NT2/D1 (cell line): ENCODE data around the gene LYG1.
"Not testable (repeated sequence)": the region's sequence is repeated elsewhere in the genome, so short reads cannot be mapped to it uniquely, and the experiment has no call there.

Source experiments
- DNase-seq: peaks from one replicate; pipeline ENCODE4 v3.0.0-alpha.2; 2011; ENCODE audit warnings: low read depth, low spot score
- H3K27me3 ChIP-seq: 2 replicates; pipeline ENCODE4 v1.6.0; 2011; ENCODE audit warnings: mild to moderate bottlenecking; ENCODE audit not compliant: insufficient read length, insufficient read depth
- H3K36me3 ChIP-seq: 2 replicates; pipeline ENCODE4 v1.6.1; 2011; ENCODE audit warnings: mild to moderate bottlenecking, low read length, mixed read lengths; ENCODE audit not compliant: insufficient read depth, insufficient read length
- H3K4me1 ChIP-seq: 2 replicates; pipeline ENCODE4 v1.5.1; 2011; ENCODE audit not compliant: insufficient read depth, insufficient read length
- H3K4me3 ChIP-seq: 2 replicates; pipeline ENCODE4 v1.5.1; 2011; ENCODE audit warnings: low read depth; ENCODE audit not compliant: insufficient read length
- H3K9ac ChIP-seq: 2 replicates; pipeline ENCODE4 v1.6.0; 2011; ENCODE audit warnings: low read depth; ENCODE audit not compliant: insufficient read length
- H3K9me3 ChIP-seq: 2 replicates; pipeline ENCODE4 v1.5.1; 2011; ENCODE audit warnings: mild to moderate bottlenecking, low read length; ENCODE audit not compliant: insufficient read depth
- SUZ12 ChIP-seq: IDR thresholded peaks from 2 replicates; pipeline ENCODE4 v1.6.1; 2011; ENCODE audit not compliant: insufficient read length, insufficient read depth; ENCODE audit errors: extremely low read depth
- YY1 ChIP-seq: IDR thresholded peaks from 2 replicates; pipeline ENCODE4 v1.6.1; 2011; ENCODE audit not compliant: insufficient read length, insufficient read depth
- ZNF274 ChIP-seq: IDR thresholded peaks from 2 replicates; pipeline ENCODE4 v1.6.1; 2011; ENCODE audit warnings: mild to moderate bottlenecking, low read depth, low read length

Gene LYG1

DNA sequence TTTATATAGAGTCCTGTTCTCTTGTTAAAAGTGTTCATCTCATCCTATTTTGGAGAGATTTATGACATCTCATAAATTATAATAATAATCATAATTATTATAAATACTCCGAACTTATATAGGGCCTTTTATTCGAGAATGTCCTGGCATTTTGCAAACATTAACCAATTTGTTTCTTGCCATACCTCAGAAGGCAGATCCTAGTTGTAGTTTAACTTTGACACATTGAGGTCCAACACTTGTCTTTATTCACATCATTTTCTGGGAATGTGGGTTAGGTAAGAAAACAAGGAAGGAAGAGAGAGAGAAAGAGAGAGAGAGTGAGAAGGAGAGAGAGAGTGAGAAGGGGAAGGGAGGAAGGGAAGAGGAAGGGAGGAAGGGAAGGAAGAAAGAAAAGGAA lies at the start of gene LYG1:
Gene LYG1 (minus strand): TSS at position 101 of the 400 bp plus-strand sequence. CDS start 5,527 bp downstream, outside the sequence.
- DNase-seq, H3K9me3 ChIP-seq, H3K27me3 ChIP-seq, H3K4me1 ChIP-seq, H3K9ac ChIP-seq, H3K4me3 ChIP-seq: not testable (repeated sequence)
- H3K36me3 ChIP-seq, result peaks cover 19% of the 10 kb centered on the region

DNA sequence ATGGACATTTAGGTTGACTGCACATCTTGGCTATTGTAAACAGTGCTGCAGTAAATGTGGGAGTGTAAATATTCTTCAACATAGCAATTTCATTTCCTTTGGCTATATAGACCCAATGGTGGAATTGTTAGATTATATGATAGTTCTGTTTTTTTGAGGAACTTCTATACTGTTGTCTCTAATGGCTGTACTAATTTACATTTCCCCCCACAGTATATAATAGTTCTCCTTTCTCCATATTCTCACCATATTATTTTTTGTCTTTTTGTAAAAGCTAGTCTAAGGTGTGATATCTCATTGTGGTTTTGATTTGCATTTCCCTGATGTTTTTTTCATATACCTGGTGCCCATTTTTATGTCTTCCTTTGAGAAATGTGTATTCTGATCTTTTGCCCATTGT lies 49.2 kb upstream of the LYG1 start:
- H3K4me1 ChIP-seq, result no peaks in the 10 kb centered on the region
- H3K9ac ChIP-seq, result no peak overlapping the region
- TF ChIP-seq ZNF274 (no peak), SUZ12 (no peak), YY1 (no peak)
- H3K27me3 ChIP-seq, result no peaks in the 10 kb centered on the region
- H3K4me3 ChIP-seq, result no peak overlapping the region
- no peak for DNase-seq
- H3K9me3 ChIP-seq, result no peaks in the 10 kb centered on the region
- H3K36me3 ChIP-seq, result no peaks in the 10 kb centered on the region

DNA sequence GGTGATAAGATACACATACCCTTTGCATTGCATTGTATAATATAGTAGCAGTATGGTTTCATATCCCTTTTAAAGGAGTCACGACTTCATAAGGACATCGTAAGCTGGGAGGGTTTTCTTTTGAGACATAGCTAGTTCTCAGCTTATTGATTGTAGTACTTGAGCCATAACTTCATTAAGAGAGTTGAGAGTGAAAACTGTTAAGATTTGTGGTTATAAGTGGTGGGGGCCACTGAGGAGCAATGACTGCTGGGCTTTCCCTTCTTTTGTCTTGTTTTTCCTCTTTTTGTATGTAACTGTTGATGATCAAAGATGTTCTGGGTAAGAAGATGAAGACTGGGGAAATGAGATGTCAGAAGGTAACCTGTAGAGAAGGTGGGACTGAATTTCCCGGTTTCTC lies 47.2 kb upstream of the LYG1 start:
- no peaks in the 10 kb centered on the region for H3K9me3 ChIP-seq
- H3K27me3 ChIP-seq, result no peaks in the 10 kb centered on the region
- H3K9ac ChIP-seq, result no peak overlapping the region
- no peak for TF ChIP-seq SUZ12
- no peak for TF ChIP-seq ZNF274
- no peak for TF ChIP-seq YY1
- no peak overlapping the region for H3K4me3 ChIP-seq
- no peaks in the 10 kb centered on the region for H3K36me3 ChIP-seq
- DNase-seq, result no peak
- no peaks in the 10 kb centered on the region for H3K4me1 ChIP-seq

DNA sequence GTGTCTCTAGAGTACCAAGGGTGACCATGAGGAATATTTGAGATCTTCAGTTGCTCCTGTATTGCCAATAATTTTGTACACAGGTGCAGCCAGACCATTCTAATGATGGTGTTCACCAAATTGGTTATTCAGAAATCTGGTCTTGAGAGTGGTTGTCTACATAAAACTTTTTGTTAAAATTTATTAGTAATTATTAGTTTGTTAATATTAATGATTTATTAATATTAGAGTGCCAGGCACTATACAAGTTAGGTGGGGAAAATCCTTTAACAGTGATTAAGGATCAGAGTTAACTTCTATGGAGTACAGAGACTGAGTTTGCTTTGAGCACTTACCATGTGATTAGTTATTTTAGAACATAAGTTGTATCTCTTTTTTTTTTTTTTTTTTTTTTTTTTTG lies 45.2 kb upstream of the LYG1 start:
- Histone ChIP-seq H3K4me1 (no peaks in the 10 kb centered on the region), H3K36me3 (peaks cover 4% of the 10 kb centered on the region), H3K4me3 (no peak overlapping the region), H3K9me3 (no peaks in the 10 kb centered on the region), H3K9ac (no peak overlapping the region), H3K27me3 (no peaks in the 10 kb centered on the region)
- no peak for TF ChIP-seq YY1
- no peak for TF ChIP-seq SUZ12
- TF ChIP-seq ZNF274, result no peak
- DNase-seq, result no peak

DNA sequence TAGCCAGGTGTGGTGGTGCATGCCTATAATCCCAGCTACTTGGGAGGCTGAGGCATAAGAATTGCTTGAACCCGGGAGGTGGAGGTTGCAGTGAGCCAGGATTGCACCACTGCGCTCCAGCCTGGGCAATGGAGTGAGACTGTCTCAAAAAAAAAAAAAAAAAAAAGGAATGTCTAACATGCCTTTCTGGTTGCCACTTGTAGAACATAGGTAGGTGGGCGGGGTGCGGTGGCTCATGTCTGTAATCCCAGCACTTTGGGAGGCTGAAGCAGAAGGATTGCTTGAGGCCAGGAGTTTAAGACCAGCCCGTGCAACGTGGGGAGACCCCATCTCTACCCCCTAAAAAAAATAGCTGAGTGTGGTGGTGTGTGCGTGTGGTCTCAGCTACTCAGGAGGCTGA lies 44.4 kb upstream of the LYG1 start:
- not testable (repeated sequence) for H3K4me1 ChIP-seq, H3K9me3 ChIP-seq, H3K36me3 ChIP-seq, DNase-seq, H3K4me3 ChIP-seq, H3K9ac ChIP-seq, H3K27me3 ChIP-seq

DNA sequence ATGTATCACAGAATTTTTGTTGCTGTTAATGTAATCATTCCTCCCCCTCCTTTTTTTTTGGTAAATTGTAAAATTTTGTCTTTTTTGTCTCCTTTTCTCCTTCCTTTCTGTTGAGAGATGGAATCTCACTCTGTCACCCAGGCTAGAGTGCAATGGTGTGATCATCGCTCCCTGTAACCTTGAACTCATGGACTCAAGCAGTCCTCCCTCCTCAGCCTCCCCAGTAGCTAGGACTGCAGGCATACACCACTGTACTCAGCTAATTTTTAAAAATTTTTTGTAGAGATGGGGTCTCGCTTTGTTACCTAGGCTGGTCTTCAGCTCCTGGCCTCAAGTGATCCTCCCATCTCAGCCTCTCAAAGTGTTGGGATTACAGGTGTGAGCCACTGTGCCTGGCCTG lies 41.5 kb upstream of the LYG1 start:
- H3K9me3 ChIP-seq, result no peaks in the 10 kb centered on the region

DNA sequence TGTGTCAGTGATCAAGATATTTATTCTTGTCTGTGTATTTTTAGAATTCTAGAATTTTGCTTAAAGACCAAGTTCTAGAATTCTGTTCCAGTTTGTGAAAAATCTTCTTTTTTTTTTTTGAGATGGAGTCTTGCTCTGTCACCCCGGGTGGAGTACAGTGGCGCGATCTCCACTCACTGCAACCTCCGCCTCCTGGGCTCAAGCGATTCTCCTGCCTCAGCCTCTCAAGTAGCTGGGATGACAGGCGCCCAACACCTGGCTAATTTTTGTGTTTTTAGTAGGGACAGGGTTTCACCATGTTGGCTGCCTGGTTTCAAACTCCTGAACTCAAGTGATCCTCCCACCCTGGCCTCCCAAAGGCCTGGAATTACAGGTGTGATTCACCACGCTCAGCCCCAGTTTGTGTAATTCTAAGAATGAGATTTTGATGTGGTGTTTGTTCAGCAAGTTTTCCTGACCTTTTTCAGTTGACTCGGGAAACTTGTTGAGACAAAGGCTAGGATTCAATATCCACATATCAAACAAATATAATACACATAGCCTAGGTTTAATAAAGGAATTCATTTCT lies 39.8 kb upstream of the LYG1 start:
- Histone ChIP-seq H3K9ac (no peak overlapping the region), H3K4me1 (no peaks in the 10 kb centered on the region), H3K36me3 (peaks cover 4% of the 10 kb centered on the region), H3K9me3 (no peaks in the 10 kb centered on the region), H3K4me3 (no peak overlapping the region), H3K27me3 (no peaks in the 10 kb centered on the region)
- DNase-seq, result no peak
- no peak for TF ChIP-seq YY1
- no peak for TF ChIP-seq ZNF274
- no peak for TF ChIP-seq SUZ12

More for the DNA sequence above, 41.5 kb upstream of the LYG1 start:
- H3K27me3 ChIP-seq, result no peaks in the 10 kb centered on the region
- TF ChIP-seq SUZ12 (no peak), YY1 (no peak)
- DNase-seq, result no peak
- H3K4me1 ChIP-seq, result no peaks in the 10 kb centered on the region
- peaks cover 4% of the 10 kb centered on the region for H3K36me3 ChIP-seq
- no peak overlapping the region for H3K4me3 ChIP-seq
- H3K9ac ChIP-seq, result no peak overlapping the region

DNA sequence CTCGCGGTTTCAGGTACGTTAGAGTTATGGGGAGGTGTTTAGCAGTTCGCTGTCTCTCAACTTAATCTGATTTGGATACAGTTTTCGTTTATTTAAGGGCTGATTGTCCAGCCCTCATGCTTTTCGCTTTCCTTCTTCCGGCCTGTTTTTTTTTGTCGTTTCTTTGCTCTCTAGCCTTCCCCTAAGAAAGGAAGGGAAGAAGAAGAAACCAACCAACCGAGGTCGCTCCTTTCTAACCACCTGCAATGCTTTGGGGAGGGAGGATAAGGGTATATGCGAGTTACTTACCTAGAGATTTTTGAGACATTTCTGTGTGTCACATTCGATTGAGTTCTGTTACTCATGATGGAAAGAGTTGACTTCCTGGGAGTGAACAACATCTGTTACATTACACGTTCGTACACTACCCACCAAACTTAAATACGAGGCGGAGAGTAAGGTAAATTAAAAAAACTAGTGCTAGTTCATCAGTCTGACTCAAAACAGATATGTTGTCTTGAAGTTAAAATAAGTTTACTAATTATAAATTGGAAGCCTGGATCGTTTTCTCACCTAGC lies 37.1 kb upstream of the LYG1 start:
- DNase-seq, result no peak
- no peaks in the 10 kb centered on the region for H3K9me3 ChIP-seq
- H3K4me3 ChIP-seq, result peak overlapping the region; percentile 96
- peaks cover 17% of the 10 kb centered on the region for H3K36me3 ChIP-seq
- TF ChIP-seq SUZ12, result no peak
- H3K4me1 ChIP-seq, result no peaks in the 10 kb centered on the region
- peak overlapping the region; percentile 96 for H3K9ac ChIP-seq
- no peaks in the 10 kb centered on the region for H3K27me3 ChIP-seq
